ENCODE results near the gene CNTNAP2. TPM values are rescaled to one million over a fixed set of nuclear protein-coding genes. Genes with fewer than 3 reads are reported as not detected.

Gene CNTNAP2
- total RNA-seq, 2 experiments from 2014 or later, result 0.28 TPM; not detected in 1

- CTCF ChIA-PET (ENCODE audit: unreplicated experiment), result no interaction called here
- no peaks in the 10 kb centered on the region for H3K79me2 ChIP-seq (ENCODE audit: insufficient read depth, low read depth, low read length)
- H3K36me3 ChIP-seq (ENCODE audit: insufficient read depth, low read length), result no peaks in the 10 kb centered on the region
- H3K27ac ChIP-seq (ENCODE audit: low read depth, low read length, poor library complexity, severe bottlenecking), result no peak overlapping the region
- intact Hi-C loops (cut with micrococcal nuclease; ENCODE audit: unreplicated experiment), result no loop called here
- no peaks in the 10 kb centered on the region for H3K9me3 ChIP-seq (ENCODE audit: low read length)
- BruUV-seq (replicated peaks), result no TSS peak
- DNase-seq (ENCODE audit: low spot score), result no peak
- TF ChIP-seq, protein P1, sequence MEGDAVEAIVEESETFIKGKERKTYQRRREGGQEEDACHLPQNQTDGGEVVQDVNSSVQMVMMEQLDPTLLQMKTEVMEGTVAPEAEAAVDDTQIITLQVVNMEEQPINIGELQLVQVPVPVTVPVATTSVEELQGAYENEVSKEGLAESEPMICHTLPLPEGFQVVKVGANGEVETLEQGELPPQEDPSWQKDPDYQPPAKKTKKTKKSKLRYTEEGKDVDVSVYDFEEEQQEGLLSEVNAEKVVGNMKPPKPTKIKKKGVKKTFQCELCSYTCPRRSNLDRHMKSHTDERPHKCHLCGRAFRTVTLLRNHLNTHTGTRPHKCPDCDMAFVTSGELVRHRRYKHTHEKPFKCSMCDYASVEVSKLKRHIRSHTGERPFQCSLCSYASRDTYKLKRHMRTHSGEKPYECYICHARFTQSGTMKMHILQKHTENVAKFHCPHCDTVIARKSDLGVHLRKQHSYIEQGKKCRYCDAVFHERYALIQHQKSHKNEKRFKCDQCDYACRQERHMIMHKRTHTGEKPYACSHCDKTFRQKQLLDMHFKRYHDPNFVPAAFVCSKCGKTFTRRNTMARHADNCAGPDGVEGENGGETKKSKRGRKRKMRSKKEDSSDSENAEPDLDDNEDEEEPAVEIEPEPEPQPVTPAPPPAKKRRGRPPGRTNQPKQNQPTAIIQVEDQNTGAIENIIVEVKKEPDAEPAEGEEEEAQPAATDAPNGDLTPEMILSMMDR (conservative IDR thresholded peaks at IDR 0.05; ENCODE audit: low read length), result no peak
- TF ChIP-seq EZH2phosphoT487 (IDR thresholded peaks at IDR 0.05; ENCODE audit: borderline replicate concordance, low read depth, low read length), result no peak
- POLR2A ChIA-PET, result no interaction called here
- H3K4me1 ChIP-seq (ENCODE audit: insufficient read depth, low read length, poor library complexity, severe bottlenecking), result no peaks in the 10 kb centered on the region
- no peak overlapping the region for H2AFZ ChIP-seq (ENCODE audit: low read length)
- no peaks in the 10 kb centered on the region for H3K9me2 ChIP-seq (ENCODE audit: insufficient read depth, low read length)
- H3K4me2 ChIP-seq (ENCODE audit: low read length), result no peak overlapping the region
- no peak overlapping the region for H3K4me3 ChIP-seq (ENCODE audit: low read depth, low read length, poor library complexity, severe bottlenecking)
- H4K20me1 ChIP-seq (ENCODE audit: insufficient read depth, low read length), result no peaks in the 10 kb centered on the region
Observed at GRCh38 chr7:146359176-146359575, 242.6 kb downstream of the CNTNAP2 start.

DNA sequence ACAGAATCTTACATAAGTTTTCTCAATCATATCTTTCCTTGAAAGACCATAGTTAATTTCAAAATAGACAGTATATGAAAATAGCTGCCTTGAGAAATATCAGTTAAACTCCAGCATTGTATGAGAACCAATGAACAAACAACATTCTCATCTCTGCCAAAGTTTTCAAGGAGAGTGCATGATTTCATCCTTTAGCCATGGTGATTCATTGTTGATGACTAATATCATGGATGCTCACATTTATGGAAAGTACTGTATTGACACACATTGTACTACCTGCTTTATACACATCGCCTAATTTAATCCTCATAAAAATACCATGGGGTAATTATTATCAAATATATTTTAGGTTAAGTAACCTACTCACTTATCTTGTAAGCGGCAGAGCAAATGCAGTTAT is 250.3 kb downstream of the CNTNAP2 start:
- ChIA-PET POLR2A (interaction anchor here (0.6 kb wide), 1 partner anchor 1497 kb away, joined by 7 read pairs; no protein-coding TSS in a partner anchor), CTCF (ENCODE audit: unreplicated experiment) (no interaction called here)
- no TSS peak for BruUV-seq (replicated peaks)
- Histone ChIP-seq H3K4me3 (ENCODE audit: low read depth, low read length, poor library complexity, severe bottlenecking) (no peak overlapping the region), H3K9me2 (ENCODE audit: insufficient read depth, low read length) (no peaks in the 10 kb centered on the region), H3K4me1 (ENCODE audit: insufficient read depth, low read length, poor library complexity, severe bottlenecking) (no peaks in the 10 kb centered on the region), H3K79me2 (ENCODE audit: insufficient read depth, low read depth, low read length) (no peaks in the 10 kb centered on the region), H3K36me3 (ENCODE audit: insufficient read depth, low read length) (no peaks in the 10 kb centered on the region), H3K27ac (ENCODE audit: low read depth, low read length, poor library complexity, severe bottlenecking) (no peak overlapping the region), H3K9me3 (ENCODE audit: low read length) (no peaks in the 10 kb centered on the region), H4K20me1 (ENCODE audit: insufficient read depth, low read length) (no peaks in the 10 kb centered on the region), H3K4me2 (ENCODE audit: low read length) (no peak overlapping the region), H2AFZ (ENCODE audit: low read length) (no peak overlapping the region)
- no peak for TF ChIP-seq EZH2phosphoT487 (IDR thresholded peaks at IDR 0.05; ENCODE audit: borderline replicate concordance, low read depth, low read length)
- TF ChIP-seq, protein P1 (conservative IDR thresholded peaks at IDR 0.05; ENCODE audit: low read length), result no peak
- DNase-seq (ENCODE audit: low spot score), result no peak
- intact Hi-C loops (cut with micrococcal nuclease; ENCODE audit: unreplicated experiment), result no loop called here

DNA sequence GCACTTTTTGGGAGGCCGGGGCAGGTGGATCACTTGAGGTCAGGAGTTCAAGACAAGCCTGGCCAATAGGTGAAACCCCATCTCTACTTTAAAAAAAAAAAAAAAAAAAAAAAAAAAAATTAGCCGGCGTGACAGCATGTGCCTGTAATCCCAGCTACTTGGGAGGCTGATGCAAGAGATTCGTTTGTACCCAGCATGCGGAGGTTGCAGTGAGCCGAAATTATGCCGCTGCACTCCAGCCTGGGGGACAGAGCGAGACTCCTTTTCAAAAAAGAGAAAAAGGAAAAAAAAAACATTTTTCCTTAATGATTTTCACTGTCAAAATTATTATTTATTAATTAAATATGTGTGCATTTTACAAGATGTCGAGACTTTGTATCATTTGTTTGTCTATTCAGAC is 253.6 kb downstream of the CNTNAP2 start:
- DNase-seq (ENCODE audit: low spot score), result no peak
- Histone ChIP-seq H3K4me1 (ENCODE audit: insufficient read depth, low read length, poor library complexity, severe bottlenecking) (no peaks in the 10 kb centered on the region), H2AFZ (ENCODE audit: low read length) (no peak overlapping the region), H3K36me3 (ENCODE audit: insufficient read depth, low read length) (no peaks in the 10 kb centered on the region), H4K20me1 (ENCODE audit: insufficient read depth, low read length) (no peaks in the 10 kb centered on the region), H3K27ac (ENCODE audit: low read depth, low read length, poor library complexity, severe bottlenecking) (no peak overlapping the region), H3K79me2 (ENCODE audit: insufficient read depth, low read depth, low read length) (no peaks in the 10 kb centered on the region), H3K4me3 (ENCODE audit: low read depth, low read length, poor library complexity, severe bottlenecking) (no peak overlapping the region), H3K9me3 (ENCODE audit: low read length) (no peaks in the 10 kb centered on the region), H3K4me2 (ENCODE audit: low read length) (no peak overlapping the region), H3K9me2 (ENCODE audit: insufficient read depth, low read length) (no peaks in the 10 kb centered on the region)
- TF ChIP-seq EZH2phosphoT487 (IDR thresholded peaks at IDR 0.05; ENCODE audit: borderline replicate concordance, low read depth, low read length), result no peak
- TF ChIP-seq, protein P1 (conservative IDR thresholded peaks at IDR 0.05; ENCODE audit: low read length), result no peak
- intact Hi-C loops (cut with micrococcal nuclease; ENCODE audit: unreplicated experiment), result no loop called here
- no TSS peak for BruUV-seq (replicated peaks)
- POLR2A ChIA-PET, result interaction anchor here (1.4 kb wide), 1 partner anchor 10 kb away, joined by 4 read pairs; no protein-coding TSS in a partner anchor
- CTCF ChIA-PET (ENCODE audit: unreplicated experiment), result no interaction called here
